GM12878 (cell line): Measurements from ENCODE around the gene DICER1. TPM values are rescaled to one million over a fixed set of nuclear protein-coding genes. Genes with fewer than 3 reads are reported as not detected.

Experiments used
- ATF7 ChIP-seq: fragments of 450-650 bp; IDR thresholded peaks from 2 replicates; pipeline ENCODE4 v1.6.1; 2016; ENCODE audit warnings: low read depth, mild to moderate bottlenecking
- HSF1 ChIP-seq: fragments of 150-350 bp; IDR thresholded peaks from 2 replicates; pipeline ENCODE4 v1.6.1; 2014; ENCODE audit warnings: mild to moderate bottlenecking, low read depth, low read length
- IKZF1 ChIP-seq: fragments of 450-650 bp; conservative IDR thresholded peaks from 2 replicates; pipeline ENCODE4 v1.6.1; 2017; ENCODE audit warnings: antibody characterized with exemption, mild to moderate bottlenecking
- IKZF2 ChIP-seq, 2 experiments: fragments of 450-650 bp; IDR thresholded peaks; 2 replicates each; pipeline ENCODE4 v1.6.1; 2017; ENCODE audit warnings: mild to moderate bottlenecking in 2 of 2, moderate library complexity in 2 of 2
- IRF5 ChIP-seq: fragments of 450-650 bp; IDR thresholded peaks from 2 replicates; pipeline ENCODE4 v1.6.1; 2017; ENCODE audit warnings: borderline replicate concordance
- MTA2 ChIP-seq: fragments of 450-650 bp; IDR thresholded peaks from 2 replicates; pipeline ENCODE4 v1.6.1; 2016; ENCODE audit warnings: low read depth, mild to moderate bottlenecking, moderate library complexity
- NBN ChIP-seq: fragments of 450-650 bp; IDR thresholded peaks from 2 replicates; pipeline ENCODE4 v1.6.1; 2016
- USF1 ChIP-seq: IDR thresholded peaks from 2 replicates; pipeline ENCODE4 v1.6.1; 2011; ENCODE audit warnings: borderline replicate concordance, low read depth, mild to moderate bottlenecking, moderate library complexity, mixed read lengths, low read length; ENCODE audit not compliant: insufficient read depth; ENCODE audit errors: extremely low read length
- ZZZ3 ChIP-seq: IDR thresholded peaks from 2 replicates; pipeline ENCODE4 v1.6.1; 2011; ENCODE audit warnings: low read depth; ENCODE audit not compliant: control insufficient read depth, insufficient read length
- polyA plus RNA-seq, 11 experiments: library from polyadenylated mRNA; depleted of rRNA in 4 of 11; unstranded in 6 of 11; stranded (reverse) in 5 of 11; fragments of >200 nt; fragmentation: Nextera tagmentation in 4 of 11; fragmentation: Illumina TruSeq in 1 of 11; extraction: Ambion mirVana in 4 of 11; extraction: Trizol in 1 of 11; gene quantifications; 1 replicate in 1 of 11; 2 replicates in 10 of 11; pipeline versions ENCODE4 v1.2.1 to v1.2.3, GENCODE V29; 2011 to 2016; ENCODE audit warnings: inconsistent platforms in 2 of 11, missing spikeins in 2 of 11, low read depth in 1 of 11
- total RNA-seq, 4 experiments: library from RNA; depleted of rRNA in 3 of 4; stranded (reverse); fragments of >200 nt in 3 of 4; fragmentation: Illumina TruSeq in 1 of 4; extraction: Trizol in 1 of 4; gene quantifications; 2 replicates each; pipeline versions ENCODE4 v1.2.1 to v1.2.3, GENCODE V29; 2013 to 2021

The DICER1 gene
- total and polyA plus RNA-seq, 10 of the 15 experiments (the other 5 are each of a cell fraction or from before 2014, with no cell fraction given): 6.8 to 70.8 (median 37.1) TPM

GRCh38 chr14:95183532-95184412 lies 26.4 kb upstream of the DICER1 start (continued):
- TF ChIP-seq HSF1 (no peak), MTA2 (peak; percentile 65), USF1 (no peak), ZZZ3 (no peak), IKZF2 (IDR thresholded peaks at IDR 0.05) (peak; percentile 35 to 50; a peak in 2 of 4 replicates), IKZF1 (peak; percentile 61), NBN (peak; percentile 55; the same call in 1 of the 2 replicates), ATF7 (peak; percentile 65; the same call in 1 of the 2 replicates), IRF5 (no peak)
- TF ChIP-seq, all 136 proteins: peak for 13
